HPDE6-E6E7 (cell line): ENCODE results near the gene PLA2G4F.
A peak's percentile ranks its signal among the peaks of the same experiment; 100 is the strongest.

Experiments used
- DNase-seq: peaks from one replicate; pipeline ENCODE4 v3.0.0; 2011; ENCODE audit warnings: missing footprints; ENCODE audit errors: extremely low spot score

The PLA2G4F gene

DNA sequence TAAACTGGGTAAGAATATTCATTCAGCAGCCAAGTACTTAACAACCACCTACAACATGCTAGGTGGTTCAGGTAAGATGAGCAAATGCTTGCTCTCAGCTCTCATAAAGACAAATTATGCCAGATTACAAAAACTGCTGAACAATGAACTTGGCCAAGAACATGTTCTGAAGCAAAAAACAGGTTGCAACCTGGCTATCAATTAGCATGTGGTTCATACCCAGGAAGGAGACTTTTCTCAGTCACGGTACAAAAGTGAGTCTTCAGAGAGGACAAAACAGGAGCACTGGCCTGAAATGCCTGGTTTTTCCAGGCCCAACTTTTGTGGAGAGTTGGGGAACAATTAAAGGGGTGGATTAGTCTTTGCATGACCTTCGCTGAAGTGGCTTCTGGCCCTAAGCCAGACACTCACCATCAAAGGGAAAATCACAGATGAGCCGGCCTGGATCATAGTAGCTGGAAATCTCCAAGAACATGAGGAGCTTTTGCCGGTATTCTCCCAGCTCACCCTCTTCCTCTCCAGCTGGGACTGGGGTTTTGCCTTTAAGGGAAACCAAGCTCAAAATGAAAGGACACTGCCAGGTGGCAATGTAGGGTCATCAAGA, 7.6 kb upstream of the PLA2G4F start:
- no peak for DNase-seq

DNA sequence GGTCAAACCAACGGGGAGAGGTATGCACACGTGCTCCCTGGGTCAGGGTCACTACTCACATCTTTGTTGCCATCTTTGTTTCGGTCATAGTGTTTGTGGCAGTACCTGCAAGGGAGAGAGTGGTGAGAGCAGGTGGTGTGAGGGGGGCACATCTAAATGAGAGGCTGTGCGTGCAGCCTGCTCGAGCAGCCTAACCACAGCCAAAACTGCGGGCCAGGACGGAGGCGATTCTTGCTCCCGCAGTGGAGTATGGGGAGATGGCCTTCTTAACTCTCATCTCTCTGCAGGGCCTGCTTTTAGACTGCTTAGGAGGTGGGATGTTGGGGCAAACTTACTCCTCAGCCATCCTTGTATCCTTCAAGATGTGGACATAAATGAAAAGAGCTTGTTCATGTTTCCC, 6.9 kb upstream of the PLA2G4F start:
- DNase-seq, result no peak

DNA sequence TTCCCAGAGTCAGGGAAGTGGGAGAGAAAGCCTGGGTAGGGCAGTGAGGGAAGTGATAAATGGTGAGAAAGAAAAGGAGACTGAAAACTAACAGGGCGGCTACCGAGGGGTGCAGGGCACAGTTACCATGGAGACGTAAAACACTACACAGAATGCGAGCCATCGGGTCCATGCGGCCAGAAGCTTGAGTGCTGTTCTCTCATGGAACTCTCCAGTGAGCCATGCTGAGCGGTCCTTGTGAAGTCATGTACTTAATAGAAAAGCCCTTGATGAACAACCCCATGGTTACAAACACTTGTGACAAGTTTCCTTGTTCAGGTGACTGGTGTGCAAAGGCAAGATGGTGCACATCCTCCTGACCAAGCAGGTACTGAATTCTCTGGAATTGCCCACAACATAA, 3.7 kb upstream of the PLA2G4F start:
- DNase-seq, result no peak

DNA sequence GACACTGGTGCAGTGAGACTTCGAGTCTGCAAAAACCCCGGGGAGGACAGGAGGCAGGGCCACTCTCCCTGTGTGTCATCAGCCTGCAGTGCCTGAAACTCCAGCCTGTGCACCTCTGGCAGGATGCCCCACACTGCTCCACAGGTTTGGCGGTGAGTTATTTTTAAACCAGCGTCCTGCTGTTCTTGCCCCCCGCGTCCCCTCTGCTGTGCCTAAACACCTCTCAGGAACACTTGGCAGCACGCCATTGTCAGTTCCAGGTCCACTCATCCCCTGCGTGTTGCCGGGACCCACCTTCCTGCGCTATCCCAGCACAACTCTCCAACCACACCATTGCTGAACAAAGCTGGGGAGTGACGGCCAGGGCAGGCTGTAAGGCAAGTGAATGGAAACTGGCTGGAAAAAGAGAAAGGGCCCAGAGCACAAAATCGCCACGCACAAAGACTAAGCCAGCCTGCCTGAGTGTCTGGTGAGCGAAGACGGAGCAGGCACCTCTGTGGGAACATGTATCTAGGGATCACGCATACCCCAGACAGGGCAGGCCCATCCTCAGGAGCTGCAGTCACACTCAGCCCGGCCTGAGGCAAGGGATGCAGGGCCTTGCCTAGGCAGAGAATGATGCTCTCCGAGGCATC, 3.1 kb upstream of the PLA2G4F start:
- DNase-seq, result no peak

DNA sequence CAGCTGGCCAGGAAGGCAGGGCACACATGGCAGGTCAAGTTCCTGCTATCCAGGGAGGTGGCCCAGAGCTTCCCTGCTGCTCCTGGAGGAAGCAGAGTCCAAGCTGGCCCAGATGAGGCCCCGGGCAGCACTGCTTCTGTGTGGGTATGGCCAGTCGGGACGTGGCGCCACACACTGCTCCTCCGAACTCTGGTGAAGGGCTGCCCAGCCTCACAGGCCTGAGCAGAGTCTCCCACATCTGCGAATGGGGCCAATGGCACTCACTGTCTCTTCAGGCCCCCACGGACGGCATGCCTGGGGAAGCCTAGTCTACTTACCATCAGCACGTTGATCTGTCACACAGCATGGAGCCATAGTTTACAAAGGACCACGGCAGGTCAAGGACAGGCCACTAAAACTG, 2.5 kb upstream of the PLA2G4F start:
- DNase-seq, result no peak

DNA sequence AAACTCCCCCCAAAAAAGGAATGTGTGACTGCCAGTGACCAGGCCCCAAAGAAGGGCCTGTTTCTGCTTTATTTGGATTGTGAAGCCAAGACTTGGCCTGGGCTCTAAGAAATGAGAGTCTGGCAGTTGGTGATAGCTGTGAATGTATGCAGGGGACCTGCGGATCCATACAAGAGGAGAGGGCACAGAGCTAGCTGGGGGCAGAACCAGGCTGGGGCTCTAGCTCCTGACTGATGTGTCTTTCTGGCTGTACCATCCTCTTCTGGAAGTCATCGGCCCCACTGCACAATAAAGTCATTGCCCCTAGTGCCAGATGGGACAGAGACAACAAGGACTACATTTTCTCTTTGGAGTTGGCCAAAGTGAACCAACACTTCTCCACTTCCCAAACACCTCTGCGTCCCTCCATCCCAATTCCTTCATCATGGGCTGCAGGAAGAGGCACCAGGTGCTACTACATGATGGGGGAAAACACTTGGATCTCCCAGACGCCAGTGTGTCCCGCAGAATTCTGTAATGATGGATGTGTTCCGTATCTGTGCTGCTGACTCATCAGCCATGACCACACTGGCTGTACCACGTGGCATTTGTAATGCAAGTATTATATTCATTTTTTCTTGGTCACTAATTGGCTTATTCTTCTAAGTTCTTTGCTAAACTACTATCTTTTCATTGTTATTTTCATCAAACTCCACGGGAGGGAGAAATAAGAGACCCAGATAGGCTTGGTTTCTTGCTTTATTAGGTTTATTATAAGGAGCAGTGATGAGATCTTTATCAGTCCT, 1.7 kb upstream of the PLA2G4F start:
- DNase-seq, result peak; percentile 75

DNA sequence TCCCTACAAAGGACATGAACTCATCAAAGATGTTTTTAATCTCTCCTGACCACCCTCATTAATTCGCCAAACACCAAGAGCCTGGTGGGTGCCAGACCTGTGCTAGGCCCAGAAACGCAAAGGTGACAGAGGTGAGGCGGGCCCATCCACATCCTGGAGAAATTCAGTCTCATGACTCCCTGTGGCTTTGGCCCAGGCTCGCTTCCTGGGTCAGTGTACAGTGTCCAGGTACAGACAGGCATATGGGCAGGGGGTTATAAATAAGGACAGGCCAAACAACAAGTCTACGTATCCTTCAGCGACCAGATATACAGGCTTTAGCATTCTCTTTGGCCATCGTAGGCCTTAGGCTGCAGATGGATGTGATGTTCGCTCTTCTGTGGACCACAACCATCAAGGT, 945 bp upstream of the PLA2G4F start:
- no peak for DNase-seq

DNA sequence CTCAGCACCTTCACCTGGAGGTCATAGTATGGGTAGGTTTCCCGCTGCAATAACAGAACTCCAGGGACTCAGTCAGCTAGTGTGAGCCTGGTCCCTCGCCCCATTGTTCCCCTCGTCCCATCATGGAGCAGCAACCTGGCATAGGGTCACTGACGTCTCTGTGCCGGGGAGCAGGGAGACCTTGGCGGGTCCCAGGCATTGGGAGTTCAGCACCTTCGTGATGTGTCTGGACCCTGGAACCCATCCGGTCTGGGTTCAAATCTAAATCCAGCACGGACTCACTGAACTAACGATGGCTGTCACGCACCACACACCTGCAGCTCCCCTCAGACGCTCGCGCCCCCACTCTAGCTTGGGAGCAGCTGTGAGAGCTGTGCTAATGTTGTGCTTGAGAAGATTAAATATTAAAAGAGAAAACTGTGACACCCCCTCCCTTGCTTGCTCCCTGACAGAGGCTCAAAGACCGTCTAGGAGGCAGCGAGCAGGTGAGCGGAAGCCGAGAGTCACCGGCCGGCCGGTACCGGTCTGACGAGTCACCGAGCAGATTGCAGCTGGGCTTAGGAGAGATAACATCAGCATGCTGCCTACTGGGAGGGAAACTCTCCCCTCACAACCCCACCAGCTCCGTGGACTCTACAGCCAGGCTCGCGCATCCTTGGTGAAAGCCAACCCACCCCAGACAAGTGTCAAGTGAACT, 742 bp downstream of the PLA2G4F start:
- DNase-seq, result peak; percentile 57

DNA sequence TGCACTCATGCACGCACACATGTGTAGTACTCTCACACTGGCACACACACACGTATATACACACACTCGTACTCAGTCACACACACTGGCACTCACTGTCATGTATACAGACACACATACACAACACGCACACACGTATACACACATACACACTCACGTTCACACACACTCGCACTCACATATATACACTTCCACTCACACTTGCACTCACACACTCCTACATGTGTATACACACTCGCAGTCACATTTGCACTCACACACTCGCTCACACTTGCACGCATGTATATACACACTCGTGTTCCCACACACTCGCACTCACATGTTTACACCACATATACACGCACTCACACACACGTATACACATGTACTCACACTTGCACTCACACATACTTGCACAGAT, 1.5 kb downstream of the PLA2G4F start:
- DNase-seq, result no peak

DNA sequence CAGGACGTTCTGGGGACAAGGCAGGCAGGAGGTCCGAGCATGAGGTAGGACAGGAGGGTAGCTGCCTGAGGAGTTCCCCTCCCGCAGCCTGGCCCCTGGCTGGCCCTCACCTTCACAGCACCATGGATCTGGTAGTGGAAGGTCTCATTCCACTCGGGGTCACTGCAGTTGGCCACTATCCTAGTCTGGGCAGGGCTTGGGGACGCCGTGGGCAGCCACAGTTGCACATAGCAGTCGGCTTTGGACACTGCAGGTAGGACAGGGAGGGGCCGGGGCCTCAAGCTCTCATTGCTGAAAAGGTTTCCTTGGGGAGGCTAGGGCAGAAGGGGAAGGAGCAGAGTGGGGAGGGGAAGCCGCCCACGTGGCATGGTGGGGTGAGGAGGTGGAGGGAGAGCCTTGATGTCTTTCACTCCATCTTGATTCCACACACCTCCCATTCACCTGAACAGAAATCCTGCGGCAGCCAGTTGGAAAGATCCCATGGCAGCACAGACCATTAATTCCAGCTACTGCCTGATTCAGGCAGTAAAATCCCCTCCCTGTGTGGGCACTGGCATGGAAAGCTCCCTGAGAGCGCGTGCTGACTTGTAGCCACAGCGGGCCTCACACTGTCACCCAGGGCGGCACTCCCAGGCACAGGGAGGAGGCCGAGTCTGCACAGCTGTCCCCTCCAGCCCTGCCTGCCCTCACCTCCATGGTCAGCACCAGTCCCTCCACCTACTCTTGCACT, 2.1 kb downstream of the PLA2G4F start:
- peak; percentile 36 for DNase-seq

DNA sequence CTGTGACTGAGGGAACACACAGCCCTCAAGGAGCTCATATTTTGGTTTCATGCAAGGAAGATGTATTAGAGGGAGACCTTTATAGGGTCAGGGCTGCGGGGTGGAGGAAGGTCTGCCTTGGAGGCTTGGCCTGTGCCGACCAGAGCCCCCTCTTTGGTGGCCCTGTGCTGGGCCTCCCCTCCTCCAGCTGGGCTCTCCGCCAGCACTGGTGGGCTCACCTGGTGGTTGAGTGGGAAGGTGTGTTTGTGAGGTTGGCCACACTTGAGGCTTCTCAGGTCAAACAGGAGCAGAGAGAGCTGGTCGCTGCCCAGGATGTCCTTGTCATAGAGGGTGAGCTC, 2.6 kb downstream of the PLA2G4F start:
- no peak for DNase-seq

DNA sequence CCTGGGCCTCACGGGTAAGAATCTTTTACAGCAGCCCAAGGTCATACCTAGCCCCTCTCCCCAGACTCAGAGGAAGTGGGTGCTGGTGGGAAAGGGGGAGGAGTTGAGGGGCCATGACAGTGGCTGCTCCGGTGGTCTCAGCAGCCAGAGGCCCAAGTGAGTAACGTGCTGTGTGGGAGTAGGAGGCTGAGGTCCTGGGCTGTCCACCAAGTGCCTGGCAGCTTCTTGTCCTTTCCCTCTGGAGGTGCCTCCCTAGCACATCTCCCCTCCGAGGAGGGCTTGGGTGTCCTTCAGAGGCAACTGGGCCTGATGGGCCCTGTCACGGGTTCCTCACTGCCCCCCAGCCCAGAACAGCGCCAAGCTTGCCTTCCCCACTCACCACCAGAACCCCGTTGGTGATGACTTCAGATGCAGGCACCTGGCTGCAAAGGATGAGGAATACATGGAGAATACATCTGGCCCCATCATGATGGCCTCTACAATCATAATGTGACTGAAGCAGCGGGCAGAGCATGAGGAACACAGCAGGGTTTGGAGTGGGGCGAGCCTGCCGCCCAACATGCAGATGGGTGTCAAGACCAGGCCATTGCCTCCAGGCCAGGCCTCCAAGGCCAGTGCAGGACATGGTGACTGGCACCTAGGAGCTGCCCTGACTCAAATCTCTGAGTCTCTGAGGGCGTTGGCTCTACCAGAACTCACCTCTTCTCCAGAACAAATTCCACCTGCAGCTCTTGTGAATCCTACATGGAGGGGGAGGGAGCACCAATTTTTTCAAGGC, 3.3 kb downstream of the PLA2G4F start:
- DNase-seq, result no peak

DNA sequence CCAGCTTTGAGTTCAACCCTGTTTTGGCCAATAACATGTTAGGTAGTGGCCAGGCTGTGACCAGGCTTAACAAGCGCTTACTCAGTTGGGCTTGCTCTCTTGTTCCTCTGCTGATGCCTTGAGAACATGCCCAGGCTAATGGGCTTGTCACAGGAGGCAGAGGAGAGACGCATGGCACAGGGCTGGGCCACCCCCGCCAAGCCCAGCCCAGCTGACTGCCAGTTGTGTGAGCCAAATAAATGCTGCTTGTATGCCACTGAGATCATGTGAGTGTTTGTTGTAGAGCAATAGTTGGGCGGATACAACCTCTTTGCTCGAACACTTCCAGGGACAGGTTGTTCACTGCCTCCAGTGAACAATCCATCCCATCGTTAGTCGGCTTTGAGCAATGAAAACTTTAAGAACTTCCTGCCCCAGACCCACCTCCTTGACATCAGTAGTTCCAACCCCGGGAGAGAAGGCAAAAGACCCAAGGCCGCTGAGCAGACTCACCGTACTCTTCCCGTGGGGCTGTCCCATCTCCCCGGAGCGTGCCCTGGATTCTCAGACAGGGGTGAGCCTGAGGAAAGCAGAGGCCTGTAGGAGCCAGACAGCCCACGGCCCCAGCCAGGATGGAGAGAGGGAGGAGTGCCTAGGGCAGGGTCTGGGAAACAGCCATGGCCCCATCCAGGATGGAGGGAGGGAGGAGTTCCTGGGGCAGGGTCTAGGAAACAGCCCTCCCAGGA, 4.1 kb downstream of the PLA2G4F start:
- DNase-seq, result peak; percentile 29

DNA sequence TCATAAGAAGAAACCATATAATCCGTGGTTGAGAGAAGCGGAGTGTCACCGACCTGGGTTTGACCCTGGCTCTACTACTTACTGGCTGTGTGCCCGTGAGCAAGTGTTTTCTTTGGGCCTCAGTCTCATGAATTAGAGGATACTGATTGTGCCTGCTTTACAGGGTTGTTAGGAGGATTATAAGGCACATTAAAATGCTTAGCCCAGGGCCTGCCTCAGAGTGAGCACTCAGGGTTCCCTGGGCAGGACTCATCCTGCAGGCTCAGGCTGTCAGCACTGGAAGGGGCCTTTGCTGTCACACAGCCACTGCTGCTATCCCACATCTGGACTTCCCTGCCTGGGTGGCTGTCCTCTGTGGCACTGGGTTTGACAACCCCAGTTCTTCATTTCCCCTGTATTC, 4.7 kb downstream of the PLA2G4F start:
- no peak for DNase-seq

DNA sequence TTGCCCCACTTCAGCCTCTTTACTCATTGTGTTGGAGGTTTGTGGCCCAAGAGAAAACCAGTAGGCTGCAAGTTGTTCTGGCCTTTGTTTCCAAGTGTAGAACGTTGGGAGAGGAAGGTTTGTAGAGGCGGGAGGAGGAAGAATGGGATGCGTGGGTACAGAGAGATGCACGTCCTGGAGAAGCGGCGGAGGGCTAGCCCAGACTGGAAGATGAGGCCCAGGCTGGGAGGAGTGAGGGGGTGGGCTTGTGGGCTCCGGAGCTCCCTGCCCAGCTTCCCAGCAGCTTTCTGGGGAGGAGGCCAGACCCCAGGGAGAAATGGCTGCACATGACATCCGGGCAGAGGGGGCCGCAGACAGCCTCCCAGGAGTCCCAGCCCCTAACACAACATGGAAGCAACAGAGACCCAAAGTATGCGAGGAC, 5.3 kb downstream of the PLA2G4F start:
- no peak for DNase-seq

DNA sequence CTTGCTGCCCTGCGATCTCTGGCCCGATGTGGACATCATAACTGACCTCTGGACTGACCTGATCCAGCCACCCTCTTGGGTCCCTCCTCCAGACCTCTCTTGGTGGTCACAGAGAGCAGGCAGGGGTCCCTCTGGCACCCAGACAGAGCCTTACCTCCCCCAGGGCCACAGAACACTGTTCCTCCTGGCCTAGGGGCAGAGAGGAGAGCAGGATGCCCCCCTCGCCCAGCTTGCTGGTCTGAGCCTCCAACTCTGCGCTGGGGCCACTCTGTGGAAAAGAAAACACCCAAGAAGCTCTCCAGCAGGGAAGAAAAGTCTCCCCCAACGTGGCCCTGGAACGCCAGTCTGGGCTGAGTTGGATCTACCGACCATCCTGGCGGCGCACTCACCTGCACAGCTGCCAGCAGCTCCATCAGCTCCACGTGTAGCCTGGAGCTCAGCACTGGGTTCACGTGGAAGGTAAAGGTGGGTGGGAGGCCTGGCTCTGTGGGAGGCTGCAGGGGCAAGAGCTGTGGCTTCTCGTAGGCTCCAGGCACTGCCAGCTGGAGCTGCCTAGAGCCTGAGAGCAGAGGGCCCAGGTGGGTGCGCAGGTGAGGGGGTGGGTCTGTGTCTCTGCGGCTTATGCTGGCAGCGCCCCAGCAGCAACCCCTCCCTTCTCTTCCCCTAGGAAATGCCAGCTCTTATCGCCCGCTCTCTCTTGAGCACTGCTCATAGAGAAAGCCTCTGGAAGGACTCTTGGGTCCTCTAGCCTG, 6.0 kb downstream of the PLA2G4F start:
- no peak for DNase-seq

DNA sequence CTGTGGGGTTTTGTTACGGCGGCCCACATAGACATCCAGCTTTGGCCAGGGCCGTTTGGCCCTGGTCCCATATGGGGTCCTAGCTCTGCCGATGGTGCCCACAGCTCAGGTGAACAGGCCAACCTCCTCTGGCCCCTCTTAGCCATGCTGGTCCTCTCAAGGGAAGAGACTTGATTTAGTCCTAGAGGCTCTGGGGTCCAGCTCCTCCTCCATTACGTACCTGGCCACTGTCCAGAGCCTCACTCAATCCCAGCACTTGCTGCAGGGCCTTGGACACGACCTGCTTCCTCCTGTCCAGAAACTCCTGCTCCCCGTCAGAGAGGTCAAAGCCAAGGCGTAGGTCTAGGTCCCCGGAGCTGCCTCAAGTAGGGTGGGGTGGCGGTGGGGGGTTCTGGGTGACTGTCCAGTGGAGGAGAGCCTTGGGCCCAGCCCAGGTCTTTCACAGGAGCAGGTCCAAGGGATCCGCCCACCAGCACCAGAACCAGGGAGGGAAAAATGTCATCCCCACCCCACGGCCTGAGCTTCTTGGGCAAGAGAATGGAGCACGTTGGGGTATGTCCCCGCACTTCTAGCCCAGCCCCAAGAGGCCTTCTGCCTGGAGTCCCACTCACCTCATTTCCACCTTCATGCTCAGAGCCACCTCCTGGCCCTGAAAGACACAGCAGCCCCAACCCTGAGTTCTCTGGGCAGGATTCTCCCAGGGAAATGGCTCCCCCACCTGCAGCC, 6.8 kb downstream of the PLA2G4F start:
- no peak for DNase-seq

DNA sequence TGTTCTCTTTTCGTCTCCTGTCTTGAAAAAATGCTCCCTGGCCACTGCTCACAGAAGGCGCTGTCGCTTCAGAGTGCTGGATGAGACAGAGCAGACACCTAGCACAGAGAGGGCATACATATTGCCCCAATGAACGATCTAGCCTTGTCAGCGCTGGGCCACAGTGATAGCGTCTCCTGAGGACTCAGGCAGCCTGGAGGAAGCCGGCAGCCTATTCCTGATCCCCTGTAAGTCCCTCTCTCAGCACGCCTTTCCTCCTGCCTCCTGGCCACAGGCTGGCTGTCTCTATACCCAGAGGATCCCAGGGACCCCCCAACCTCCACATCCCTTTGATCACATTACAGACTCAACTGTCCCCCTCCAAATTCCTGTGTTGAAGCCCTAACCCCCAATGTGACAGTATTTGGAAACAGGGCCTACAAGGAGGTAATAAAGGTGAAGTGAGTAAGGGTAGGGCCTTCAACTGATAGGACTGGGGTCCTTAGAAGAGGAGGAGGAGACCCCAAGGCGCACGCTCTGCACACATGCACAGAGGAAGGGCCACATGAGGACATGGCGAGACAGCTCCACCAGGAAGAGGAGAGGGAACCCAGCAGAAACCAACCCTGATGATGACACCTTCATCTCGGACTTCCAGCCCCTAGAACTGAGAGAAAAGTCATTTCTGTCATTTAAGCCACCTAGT, 7.5 kb downstream of the PLA2G4F start:
- no peak for DNase-seq

DNA sequence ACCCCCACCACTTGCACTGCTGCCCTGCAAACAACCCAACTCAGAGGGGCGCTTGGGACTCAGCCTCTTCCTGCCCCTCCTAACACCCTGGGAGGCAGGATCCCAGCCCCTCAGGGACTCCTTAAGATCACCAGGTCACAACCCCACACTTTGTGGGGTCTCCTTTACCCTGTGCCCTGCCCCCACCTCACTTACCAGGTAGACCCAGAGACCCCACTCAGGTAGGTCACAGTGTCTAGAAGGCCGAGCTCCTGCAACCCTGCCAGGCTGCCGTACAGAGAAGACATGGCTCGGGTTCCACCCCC, 9.1 kb downstream of the PLA2G4F start:
- DNase-seq, result no peak
